ENCODE results near the gene PASD1.

GRCh38 chrX:151708821-151709220 is 145.3 kb downstream of the PASD1 start:
- no peak for TF ChIP-seq PAX5 (IDR thresholded peaks at IDR 0.05; ENCODE audit: insufficient read depth, low read length, severe bottlenecking)
- TF ChIP-seq POLR2A (IDR thresholded peaks at IDR 0.05; ENCODE audit: low read depth, low read length), result no peak
- TF ChIP-seq TAF1 (IDR thresholded peaks at IDR 0.05; ENCODE audit: low read depth, low read length), result no peak
